A549 (cell line): ENCODE data around the gene UNC13D. TPM values are rescaled to one million over a fixed set of nuclear protein-coding genes. Genes with fewer than 3 reads are reported as not detected.

Source experiments
- ATAC-seq, 2 experiments: fragments of 200-7000 bp in 1 of 2; fragments of >200 bp in 1 of 2; cut with Nextera tagmentation in 1 of 2; cut with Tn5 transposase in 1 of 2; 3 replicates each; pipeline versions ENCODE4 v1.8.0 to v1.9.1; 2018 to 2020; ENCODE audit warnings: mild to moderate bottlenecking in 1 of 2, moderate library complexity in 1 of 2
- CTCF ChIA-PET: fragments of 300-600 bp; sonication (Branson Sonifier 250); formaldehyde crosslinking; extraction: SDS; loops from one replicate; lab custom pipeline; 2021; ENCODE audit warnings: antibody characterized with exemption, inconsistent platforms; lab: Yijun Ruan, JAX
- POLR2A ChIA-PET: fragments of 350-600 bp; formaldehyde crosslinking; extraction: SDS; loops from one replicate; lab custom pipeline; 2021; ENCODE audit warnings: antibody characterized with exemption, inconsistent platforms; lab: Yijun Ruan, JAX
- DNase-seq, 2 experiments: peaks; one replicate each; pipeline versions ENCODE4 v3.0.0 to v3.0.0-alpha.2; 2011 to 2016; ENCODE audit warnings: low read depth in 1 of 2, low spot score in 1 of 2
- FAIRE-seq: peaks from 2 replicates; lab custom pipeline; 2011; peaks lifted over from hg19 to GRCh38; lab: Jason Lieb, UNC
- H3K27ac ChIP-seq, 2 experiments: fragments of >200 bp; sonication (Bioruptor Twin); formaldehyde crosslinking; 3 replicates each; pipeline ENCODE4 v1.5.1; 2016 to 2017
- H3K4me1 ChIP-seq: fragments of >200 bp; sonication (Bioruptor Twin); formaldehyde crosslinking; 3 replicates; pipeline ENCODE4 v1.6.1; 2016
- H3K4me2 ChIP-seq: fragments of >200 bp; sonication (Bioruptor Twin); formaldehyde crosslinking; 3 replicates; pipeline ENCODE4 v1.6.1; 2016
- H3K4me3 ChIP-seq: fragments of >200 bp; sonication (Bioruptor Twin); formaldehyde crosslinking; 3 replicates; pipeline ENCODE4 v1.5.1; 2016
- H3K9me3 ChIP-seq: fragments of >200 bp; sonication (Bioruptor Twin); formaldehyde crosslinking; 3 replicates; pipeline ENCODE4 v1.6.1; 2016
- BCL3 ChIP-seq: fragments of >200 bp; sonication (Bioruptor Twin); formaldehyde crosslinking; IDR thresholded peaks from 3 replicates; pipeline ENCODE4 v1.6.1; 2016
- CEBPB ChIP-seq, 2 experiments: fragments of >200 bp in 1 of 2; sonication (Bioruptor Twin) in 1 of 2; formaldehyde crosslinking in 1 of 2; IDR thresholded peaks; 2 replicates each; pipeline ENCODE4 v1.6.1; 2012 to 2016
- CHD2 ChIP-seq: fragments of 150-350 bp; IDR thresholded peaks from 2 replicates; pipeline ENCODE4 v1.6.1; 2014; ENCODE audit warnings: low read length; ENCODE audit not compliant: partially characterized antibody
- E2F6 ChIP-seq: IDR thresholded peaks from 2 replicates; pipeline ENCODE4 v1.6.1; 2012; ENCODE audit warnings: low read depth, borderline replicate concordance
- EP300 ChIP-seq, 2 experiments: fragments of >200 bp; sonication (Bioruptor Twin); formaldehyde crosslinking; IDR thresholded peaks; 2 replicates in 1 of 2; 3 replicates in 1 of 2; pipeline ENCODE4 v1.6.1; 2016 to 2017
- FOSL2 ChIP-seq, 2 experiments: fragments of 450-650 bp in 1 of 2; fragments of >200 bp in 1 of 2; sonication (Bioruptor Twin) in 1 of 2; formaldehyde crosslinking; IDR thresholded peaks; 2 replicates each; pipeline versions ENCODE4 v1.5.0 to v1.6.1; 2016 to 2020; ENCODE audit warnings: mild to moderate bottlenecking in 1 of 2, moderate library complexity in 1 of 2
- FOXS1 ChIP-seq: fragments of 250-450 bp; sonication (Bioruptor Pico); IDR thresholded peaks from 2 replicates; pipeline ENCODE4 v1.5.0; 2020; ENCODE audit warnings: mild to moderate bottlenecking, moderate library complexity
- HDAC2 ChIP-seq: fragments of 200-600 bp; sonication (generic); IDR thresholded peaks from 2 replicates; pipeline ENCODE4 v1.6.1; 2016
- HES2 ChIP-seq: fragments of >200 bp; sonication (Bioruptor Twin); formaldehyde crosslinking; IDR thresholded peaks from 2 replicates; pipeline ENCODE4 v1.6.1; 2016
- HOXA7 ChIP-seq: fragments of 250-450 bp; sonication (Bioruptor Pico); IDR thresholded peaks from 2 replicates; pipeline ENCODE4 v1.5.0; 2020; ENCODE audit warnings: mild to moderate bottlenecking, moderate library complexity
- JUN ChIP-seq, 2 experiments: fragments of >200 bp; sonication (Bioruptor Twin); formaldehyde crosslinking; IDR thresholded peaks; 2 replicates in 1 of 2; 3 replicates in 1 of 2; pipeline ENCODE4 v1.6.1; 2016 to 2017
- NR3C1 ChIP-seq: fragments of >200 bp; sonication (Bioruptor Twin); formaldehyde crosslinking; IDR thresholded peaks from 3 replicates; pipeline ENCODE4 v1.6.1; 2017
- RARB ChIP-seq: fragments of 250-450 bp; sonication (Bioruptor Pico); IDR thresholded peaks from 2 replicates; pipeline ENCODE4 v1.8.0; 2021; ENCODE audit warnings: mild to moderate bottlenecking, moderate library complexity
- REST ChIP-seq: fragments of 200-600 bp; sonication (generic); IDR thresholded peaks from 2 replicates; pipeline ENCODE4 v1.6.1; 2016; ENCODE audit warnings: antibody characterized with exemption, mild to moderate bottlenecking, moderate library complexity
- RFX5 ChIP-seq: fragments of 450-650 bp; IDR thresholded peaks from 2 replicates; pipeline ENCODE4 v1.7.1; 2014; ENCODE audit warnings: antibody characterized with exemption, mild to moderate bottlenecking, moderate library complexity
- RNF2 ChIP-seq: fragments of 200-600 bp; sonication (generic); IDR thresholded peaks from 2 replicates; pipeline ENCODE4 v1.6.1; 2016; ENCODE audit warnings: low read depth, mild to moderate bottlenecking, antibody characterized with exemption, moderate library complexity, borderline replicate concordance
- SMC3 ChIP-seq: fragments of >200 bp; sonication (Bioruptor Twin); formaldehyde crosslinking; IDR thresholded peaks from 3 replicates; pipeline ENCODE4 v1.6.1; 2018; ENCODE audit warnings: inconsistent platforms
- SREBF2 ChIP-seq: fragments of 450-650 bp; IDR thresholded peaks from 2 replicates; pipeline ENCODE4 v1.6.1; 2014; ENCODE audit warnings: mild to moderate bottlenecking, moderate library complexity
- USF2 ChIP-seq: fragments of 450-650 bp; IDR thresholded peaks from 2 replicates; pipeline ENCODE4 v1.6.1; 2014; ENCODE audit warnings: antibody characterized with exemption
- ZNF302 ChIP-seq: fragments of 250-450 bp; sonication (Bioruptor Pico); IDR thresholded peaks from 2 replicates; pipeline ENCODE4 v1.9.0; 2021; ENCODE audit warnings: inconsistent platforms, mild to moderate bottlenecking, moderate library complexity
- WGBS: methylation state at CpG from one replicate; pipeline ENCODE4 v1.1.6; 2017; ENCODE audit errors: missing lambda C conversion rate; 5-methylcytosine and 5-hydroxymethylcytosine counted together
- polyA plus RNA-seq, 4 experiments: library from polyadenylated mRNA; depleted of rRNA in 3 of 4; stranded (reverse); fragments of >200 nt; fragmentation: RNase III in 1 of 4; extraction: RNeasy Plus Mini Kit Qiagen cat#74134 plus additional on column Dnase treatment in 1 of 4; gene quantifications; 2 replicates in 3 of 4; 3 replicates in 1 of 4; pipeline ENCODE4 v1.2.3, GENCODE V29; 2011 to 2017

UNC13D gene
- polyA plus RNA-seq, 2 of the 4 experiments (the other 2 are of a cell fraction): 1.6 to 3.5 TPM

GRCh38 chr17:75834279-75834920, 9.8 kb downstream of the UNC13D start (continued):
- TF ChIP-seq CHD2 (no peak), BCL3 (no peak), EP300 (IDR thresholded peaks at IDR 0.05) (no peak), HOXA7 (CRISPR knock-in tag) (no peak), USF2 (no peak)

GRCh38 chr17:75832652-75833400, 11.4 kb downstream of the UNC13D start:
- Histone ChIP-seq H3K4me3 (no peak overlapping the region), H3K9me3 (no peaks in the 10 kb centered on the region), H3K4me2 (no peak overlapping the region), H3K4me1 (peaks cover 5% of the 10 kb centered on the region; the same call in 1 of the 3 replicates), H3K27ac (no peak overlapping the region)
- WGBS: 72% methylated on average over 19 of the region's 20 CpGs
- ChIA-PET POLR2A (no interaction called here), CTCF (interaction anchor here (0.8 to 37.0 kb wide), 6 partner anchors 6 to 68 kb away, joined by 3 to 691 read pairs (median 9); partner anchors contain the start of genes GALK1, TRIM47, UNC13D and WBP2)
- no peak for FAIRE-seq
- TF ChIP-seq CEBPB (IDR thresholded peaks at IDR 0.05) (no peak), JUN (IDR thresholded peaks at IDR 0.05) (no peak), RFX5 (no peak), FOXS1 (CRISPR knock-in tag) (no peak), FOSL2 (IDR thresholded peaks at IDR 0.05) (no peak), FOSL2 (CRISPR knock-in tag; IDR thresholded peaks at IDR 0.05) (no peak), HES2 (no peak), RNF2 (no peak), SREBF2 (no peak), REST (no peak), E2F6 (no peak), ZNF302 (CRISPR knock-in tag) (no peak), HDAC2 (no peak), RARB (CRISPR knock-in tag) (no peak), NR3C1 (no peak), SMC3 (no peak)
- DNase-seq: no peak
- peak; percentile 3 to 20; a peak in 3 of 6 replicates for ATAC-seq
